Neuronal stem cell (in vitro differentiated cells): ENCODE data around the gene AOC3.
"Not testable (repeated sequence)": the region's sequence is repeated elsewhere in the genome, so short reads cannot be mapped to it uniquely, and the experiment has no call there.

Experiments
- DNase-seq: peaks from one replicate; pipeline ENCODE4 v3.0.0-alpha.2; 2013; ENCODE audit warnings: low spot score
- H2AFZ ChIP-seq: one replicate; pipeline ENCODE4 v1.6.1; 2013; ENCODE audit warnings: mild to moderate bottlenecking, low read length, inconsistent platforms
- H2AK5ac ChIP-seq: 2 replicates; pipeline ENCODE4 v1.6.1; 2013; ENCODE audit warnings: low read depth, mild to moderate bottlenecking, inconsistent platforms, low read length, moderate library complexity, mixed read lengths
- H2BK120ac ChIP-seq: 2 replicates; pipeline ENCODE4 v1.6.1; 2013; ENCODE audit warnings: low read depth, mild to moderate bottlenecking, inconsistent platforms, low read length, moderate library complexity, mixed read lengths
- H2BK12ac ChIP-seq: one replicate; pipeline ENCODE4 v1.6.1; 2013; ENCODE audit warnings: low read length, inconsistent platforms
- H2BK15ac ChIP-seq: 2 replicates; pipeline ENCODE4 v1.6.1; 2013; ENCODE audit warnings: mild to moderate bottlenecking, low read length, inconsistent platforms, mixed read lengths
- H2BK5ac ChIP-seq: one replicate; pipeline ENCODE4 v1.6.1; 2013; ENCODE audit warnings: inconsistent platforms, mild to moderate bottlenecking, low read length, moderate library complexity
- H3K14ac ChIP-seq: one replicate; pipeline ENCODE4 v1.6.1; 2013; ENCODE audit warnings: low read length, inconsistent platforms
- H3K18ac ChIP-seq: 2 replicates; pipeline ENCODE4 v1.6.1; 2013; ENCODE audit warnings: low read length, inconsistent platforms
- H3K23ac ChIP-seq: 2 replicates; pipeline ENCODE4 v1.6.1; 2013; ENCODE audit warnings: low read depth, mild to moderate bottlenecking, mixed read lengths, low read length, inconsistent platforms; ENCODE audit not compliant: poor library complexity
- H3K27ac ChIP-seq: replicated peaks from 3 replicates; pipeline ENCODE4 v1.5.1; 2013; ENCODE audit warnings: low read length, inconsistent platforms
- H3K27me3 ChIP-seq, 3 experiments: 2 replicates each; pipeline ENCODE4 v1.6.1; 2013; ENCODE audit warnings: low read length in 3 of 3, mild to moderate bottlenecking in 2 of 3, inconsistent platforms in 1 of 3, low read depth in 1 of 3, mixed read lengths in 1 of 3, moderate library complexity in 1 of 3; ENCODE audit not compliant: control insufficient read depth in 3 of 3, insufficient read depth in 3 of 3
- H3K36me3 ChIP-seq, 2 donors: replicated peaks in 1 of 2; 2 replicates each; pipeline ENCODE4 v1.6.1; 2013; ENCODE audit warnings: low read length in 2 of 2; ENCODE audit not compliant: control insufficient read depth in 2 of 2, insufficient read depth in 2 of 2
- H3K4ac ChIP-seq: 2 replicates; pipeline ENCODE4 v1.6.1; 2013; ENCODE audit warnings: inconsistent platforms, mild to moderate bottlenecking, low read length, moderate library complexity
- H3K4me1 ChIP-seq, 2 donors: 1 replicate in 1 of 2; 2 replicates in 1 of 2; pipeline ENCODE4 v1.6.1; 2013; ENCODE audit warnings: low read length in 2 of 2, low read depth in 1 of 2; ENCODE audit not compliant: control insufficient read depth in 2 of 2, insufficient read depth in 1 of 2
- H3K4me2 ChIP-seq: one replicate; pipeline ENCODE4 v1.6.1; 2013; ENCODE audit warnings: mild to moderate bottlenecking, low read length, inconsistent platforms; ENCODE audit not compliant: insufficient read depth, poor library complexity, severe bottlenecking
- H3K4me3 ChIP-seq, 2 donors: 2 replicates each; pipeline ENCODE4 v1.5.1; 2013; ENCODE audit warnings: low read length in 2 of 2, mild to moderate bottlenecking in 2 of 2, inconsistent platforms in 1 of 2, moderate library complexity in 1 of 2
- H3K79me1 ChIP-seq: one replicate; pipeline ENCODE4 v1.6.1; 2013; ENCODE audit warnings: low read depth, mild to moderate bottlenecking, inconsistent platforms, low read length, moderate library complexity
- H3K9ac ChIP-seq: one replicate; pipeline ENCODE4 v1.6.1; 2013; ENCODE audit warnings: mild to moderate bottlenecking, low read depth, low read length, inconsistent platforms; ENCODE audit not compliant: poor library complexity
- H3K9me3 ChIP-seq, 2 donors: replicated peaks in 1 of 2; 2 replicates each; pipeline versions ENCODE3 to v1.6.1; 2013; ENCODE audit warnings: low read length in 2 of 2, mild to moderate bottlenecking in 2 of 2, inconsistent platforms in 1 of 2, low read depth in 1 of 2, mixed read lengths in 1 of 2, moderate library complexity in 1 of 2; ENCODE audit not compliant: control insufficient read depth in 2 of 2, insufficient read depth in 1 of 2
- H4K8ac ChIP-seq: one replicate; pipeline ENCODE4 v1.6.1; 2013; ENCODE audit warnings: low read depth, mild to moderate bottlenecking, inconsistent platforms, low read length, moderate library complexity
- H4K91ac ChIP-seq: one replicate; pipeline ENCODE4 v1.6.1; 2013; ENCODE audit warnings: low read length, low read depth, mild to moderate bottlenecking, inconsistent platforms; ENCODE audit not compliant: poor library complexity
- WGBS, 2 donors: extraction: QIAGEN DNeasy Blood & Tissue Kit; methylation state at CpG; one replicate each; pipeline ENCODE4 v1.1.7; 2013; ENCODE audit warnings: missing lambda C conversion rate in 2 of 2, mixed read lengths in 1 of 2; ENCODE audit not compliant: insufficient read length in 2 of 2, insufficient replicate concordance in 1 of 2; ENCODE audit errors: extremely low coverage in 2 of 2; 5-methylcytosine and 5-hydroxymethylcytosine counted together

AOC3 gene

GRCh38 chr17:42867694-42868261, 16.8 kb downstream of the AOC3 start:
- not testable (repeated sequence) for H3K14ac ChIP-seq, H3K79me1 ChIP-seq, H3K27ac ChIP-seq, H2AFZ ChIP-seq, H2BK120ac ChIP-seq, H2AK5ac ChIP-seq, H2BK12ac ChIP-seq, H2BK5ac ChIP-seq, H3K4me1 ChIP-seq, H3K23ac ChIP-seq, H4K8ac ChIP-seq, H3K9ac ChIP-seq, H2BK15ac ChIP-seq, H3K4me3 ChIP-seq, DNase-seq, H3K18ac ChIP-seq, H3K4ac ChIP-seq, H3K36me3 ChIP-seq, H4K91ac ChIP-seq, H3K4me2 ChIP-seq
- H3K9me3 ChIP-seq, result peaks cover 4 to 11% of the 10 kb centered on the region in 2 donors
- WGBS, 2 donors, result no CpG with 5 or more reads among the region's 21 CpGs
- H3K27me3 ChIP-seq, result peaks cover 0 to 23% (median 0%) of the 10 kb centered on the region in 3 experiments

GRCh38 chr17:42868338-42868737, 17.3 kb downstream of the AOC3 start:
- Histone ChIP-seq H3K18ac (no peak overlapping the region), H2AFZ (no peak overlapping the region), H3K4me2 (no peak overlapping the region), H2BK12ac (no peak overlapping the region), H3K27me3 (peaks cover 0 to 29% (median 0%) of the 10 kb centered on the region in 3 experiments), H4K91ac (no peak overlapping the region), H3K9ac (no peak overlapping the region), H3K4me1 (peaks cover 3 to 4% of the 10 kb centered on the region in 2 donors), H3K9me3 (peaks cover 4 to 11% of the 10 kb centered on the region in 2 donors), H3K14ac (no peak overlapping the region), H2BK5ac (no peak overlapping the region), H3K79me1 (no peaks in the 10 kb centered on the region), H3K27ac (no peak overlapping the region), H2BK120ac (no peak overlapping the region), H3K4ac (no peak overlapping the region), H2BK15ac (no peak overlapping the region), H4K8ac (no peak overlapping the region), H3K4me3 (no peak overlapping the region), H2AK5ac (no peak overlapping the region), H3K23ac (no peak overlapping the region), H3K36me3 (no peaks in the 10 kb centered on the region)
- DNase-seq, result no peak
- WGBS, 2 donors, result no CpG with 5 or more reads among the region's 12 CpGs

GRCh38 chr17:42871647-42872046, 20.6 kb downstream of the AOC3 start:
- Histone ChIP-seq H2BK120ac (no peak overlapping the region), H2AK5ac (no peak overlapping the region), H3K14ac (no peak overlapping the region), H4K8ac (no peak overlapping the region), H3K36me3 (no peaks in the 10 kb centered on the region), H2AFZ (no peak overlapping the region), H3K4me3 (peak overlapping the region in 1 of 2 donors; percentile 56), H3K23ac (no peak overlapping the region), H2BK15ac (no peak overlapping the region), H3K4me2 (no peak overlapping the region), H3K4me1 (no peaks in the 10 kb centered on the region), H3K9me3 (peaks cover 4 to 11% of the 10 kb centered on the region in 2 donors), H2BK5ac (no peak overlapping the region), H3K9ac (no peak overlapping the region), H3K27me3 (peaks cover 0 to 16% (median 0%) of the 10 kb centered on the region in 3 experiments), H3K27ac (no peak overlapping the region), H3K18ac (no peak overlapping the region), H4K91ac (no peak overlapping the region), H3K79me1 (no peaks in the 10 kb centered on the region), H2BK12ac (no peak overlapping the region), H3K4ac (no peak overlapping the region)
- WGBS, 2 donors, result no CpG with 5 or more reads among the region's 4 CpGs
- DNase-seq, result no peak

- no peak overlapping the region for H3K23ac ChIP-seq
- no peak overlapping the region for H3K4me2 ChIP-seq
- no peaks in the 10 kb centered on the region for H3K4me1 ChIP-seq
- H2BK5ac ChIP-seq, result no peak overlapping the region
- H3K14ac ChIP-seq, result no peak overlapping the region
- DNase-seq, result no peak
- H3K9me3 ChIP-seq, result peaks cover 4 to 11% of the 10 kb centered on the region in 2 donors
- no peak overlapping the region for H2BK120ac ChIP-seq
- no peaks in the 10 kb centered on the region for H3K36me3 ChIP-seq
- no peak overlapping the region for H4K8ac ChIP-seq
- no peak overlapping the region for H2BK15ac ChIP-seq
- no peak overlapping the region for H2BK12ac ChIP-seq
- H2AK5ac ChIP-seq, result no peak overlapping the region
- H2AFZ ChIP-seq, result no peak overlapping the region
- H3K18ac ChIP-seq, result no peak overlapping the region
- no peak overlapping the region for H3K4me3 ChIP-seq
- peaks cover 0 to 17% (median 0%) of the 10 kb centered on the region in 3 experiments for H3K27me3 ChIP-seq
- WGBS, 2 donors, result no CpG with 5 or more reads among the region's 13 CpGs
- no peak overlapping the region for H3K9ac ChIP-seq
- no peak overlapping the region for H3K27ac ChIP-seq
- no peaks in the 10 kb centered on the region for H3K79me1 ChIP-seq
- H3K4ac ChIP-seq, result no peak overlapping the region
- H4K91ac ChIP-seq, result no peak overlapping the region
Measured at GRCh38 chr17:42872251-42872965, 21.4 kb downstream of the AOC3 start.
